ENCODE data around the gene MARCKSL1. TPM values are rescaled to one million over a fixed set of nuclear protein-coding genes. Genes with fewer than 3 reads are reported as not detected.

The MARCKSL1 gene
- total RNA-seq, 1 donor from 2014 or later: 730 TPM

GRCh38 chr1:32353431-32353830 is 17.4 kb upstream of the MARCKSL1 start:
- Mint-ChIP-seq H3K4me1 (ENCODE audit: unreplicated experiment) (peaks cover 49% of the 10 kb centered on the region), H3K9me3 (ENCODE audit: unreplicated experiment) (no peaks in the 10 kb centered on the region), H3K27ac (ENCODE audit: unreplicated experiment) (peak overlapping the region; percentile 0)

GRCh38 chr1:32352831-32353383 is 16.9 kb upstream of the MARCKSL1 start:
- DNase-seq (ENCODE audit: low spot score): no peak
- H3K4me1 Mint-ChIP-seq (ENCODE audit: unreplicated experiment): peaks cover 55% of the 10 kb centered on the region
- peaks cover 13% of the 10 kb centered on the region for H3K27me3 Mint-ChIP-seq (ENCODE audit: unreplicated experiment)
- H3K9me3 Mint-ChIP-seq (ENCODE audit: unreplicated experiment): no peaks in the 10 kb centered on the region
- peaks cover 5% of the 10 kb centered on the region for H3K36me3 Mint-ChIP-seq (ENCODE audit: low read depth, unreplicated experiment)
- H3K27ac Mint-ChIP-seq (ENCODE audit: unreplicated experiment): peak overlapping the region; percentile 0
- TF ChIP-seq CTCF (IDR thresholded peaks at IDR 0.05; ENCODE audit: unreplicated experiment): no peak
- H3K4me3 Mint-ChIP-seq (ENCODE audit: unreplicated experiment): peak overlapping the region; percentile 69

More at GRCh38 chr1:32353431-32353830, 17.4 kb upstream of the MARCKSL1 start:
- Mint-ChIP-seq H3K27me3 (ENCODE audit: unreplicated experiment) (peaks cover 13% of the 10 kb centered on the region), H3K36me3 (ENCODE audit: low read depth, unreplicated experiment) (peaks cover 5% of the 10 kb centered on the region), H3K4me3 (ENCODE audit: unreplicated experiment) (peak overlapping the region; percentile 69)
- TF ChIP-seq CTCF (IDR thresholded peaks at IDR 0.05; ENCODE audit: unreplicated experiment): no peak
- DNase-seq (ENCODE audit: low spot score): no peak

- peaks cover 9% of the 10 kb centered on the region for H3K27me3 Mint-ChIP-seq (ENCODE audit: unreplicated experiment)
- H3K4me3 Mint-ChIP-seq (ENCODE audit: unreplicated experiment): peak overlapping the region; percentile 51
- H3K27ac Mint-ChIP-seq (ENCODE audit: unreplicated experiment): peak overlapping the region; percentile 9
- peaks cover 56% of the 10 kb centered on the region for H3K4me1 Mint-ChIP-seq (ENCODE audit: unreplicated experiment)
- no peaks in the 10 kb centered on the region for H3K9me3 Mint-ChIP-seq (ENCODE audit: unreplicated experiment)
- peaks cover 5% of the 10 kb centered on the region for H3K36me3 Mint-ChIP-seq (ENCODE audit: low read depth, unreplicated experiment)
- TF ChIP-seq CTCF (IDR thresholded peaks at IDR 0.05; ENCODE audit: unreplicated experiment): no peak
- DNase-seq (ENCODE audit: low spot score): no peak
Observed at GRCh38 chr1:32352239-32352745, 16.3 kb upstream of the MARCKSL1 start.

- H3K27me3 Mint-ChIP-seq (ENCODE audit: unreplicated experiment): peaks cover 10% of the 10 kb centered on the region
- peaks cover 5% of the 10 kb centered on the region for H3K36me3 Mint-ChIP-seq (ENCODE audit: low read depth, unreplicated experiment)
- peak overlapping the region; percentile 75 for H3K27ac Mint-ChIP-seq (ENCODE audit: unreplicated experiment)
- H3K9me3 Mint-ChIP-seq (ENCODE audit: unreplicated experiment): no peaks in the 10 kb centered on the region
- peak; percentile 19 for TF ChIP-seq CTCF (IDR thresholded peaks at IDR 0.05; ENCODE audit: unreplicated experiment)
- H3K4me1 Mint-ChIP-seq (ENCODE audit: unreplicated experiment): peaks cover 60% of the 10 kb centered on the region
- H3K4me3 Mint-ChIP-seq (ENCODE audit: unreplicated experiment): peak overlapping the region; percentile 81
- DNase-seq (ENCODE audit: low spot score): peak; percentile 93
Observed at GRCh38 chr1:32351399-32352238, 15.6 kb upstream of the MARCKSL1 start.
